PFSK-1 (cell line): ENCODE measurements around the gene MCUR1.

ENCODE experiments used
- POLR2AphosphoS5 ChIP-seq: IDR thresholded peaks from 2 replicates; pipeline ENCODE4 v1.6.1; 2012; ENCODE audit warnings: low read depth, mild to moderate bottlenecking, control low read depth, low read length, moderate library complexity
- SIN3A ChIP-seq: IDR thresholded peaks from 2 replicates; pipeline ENCODE4 v1.6.1; 2012; ENCODE audit warnings: mild to moderate bottlenecking, low read length, moderate library complexity, borderline replicate concordance; ENCODE audit not compliant: insufficient read depth
- TF ChIP-seq, protein P1 (sequence below), 2 experiments: IDR thresholded peaks; 2 replicates each; pipeline versions ENCODE4 v1.6.1 to v1.8.0; 2011 to 2012; ENCODE audit warnings: low read depth in 2 of 2, low read length in 2 of 2, control low read depth in 1 of 2, inconsistent platforms in 1 of 2, mild to moderate bottlenecking in 1 of 2, moderate library complexity in 1 of 2; ENCODE audit not compliant: insufficient read depth in 1 of 2

- no peak for TF ChIP-seq SIN3A
- TF ChIP-seq POLR2AphosphoS5: no peak
- TF ChIP-seq, protein P1, sequence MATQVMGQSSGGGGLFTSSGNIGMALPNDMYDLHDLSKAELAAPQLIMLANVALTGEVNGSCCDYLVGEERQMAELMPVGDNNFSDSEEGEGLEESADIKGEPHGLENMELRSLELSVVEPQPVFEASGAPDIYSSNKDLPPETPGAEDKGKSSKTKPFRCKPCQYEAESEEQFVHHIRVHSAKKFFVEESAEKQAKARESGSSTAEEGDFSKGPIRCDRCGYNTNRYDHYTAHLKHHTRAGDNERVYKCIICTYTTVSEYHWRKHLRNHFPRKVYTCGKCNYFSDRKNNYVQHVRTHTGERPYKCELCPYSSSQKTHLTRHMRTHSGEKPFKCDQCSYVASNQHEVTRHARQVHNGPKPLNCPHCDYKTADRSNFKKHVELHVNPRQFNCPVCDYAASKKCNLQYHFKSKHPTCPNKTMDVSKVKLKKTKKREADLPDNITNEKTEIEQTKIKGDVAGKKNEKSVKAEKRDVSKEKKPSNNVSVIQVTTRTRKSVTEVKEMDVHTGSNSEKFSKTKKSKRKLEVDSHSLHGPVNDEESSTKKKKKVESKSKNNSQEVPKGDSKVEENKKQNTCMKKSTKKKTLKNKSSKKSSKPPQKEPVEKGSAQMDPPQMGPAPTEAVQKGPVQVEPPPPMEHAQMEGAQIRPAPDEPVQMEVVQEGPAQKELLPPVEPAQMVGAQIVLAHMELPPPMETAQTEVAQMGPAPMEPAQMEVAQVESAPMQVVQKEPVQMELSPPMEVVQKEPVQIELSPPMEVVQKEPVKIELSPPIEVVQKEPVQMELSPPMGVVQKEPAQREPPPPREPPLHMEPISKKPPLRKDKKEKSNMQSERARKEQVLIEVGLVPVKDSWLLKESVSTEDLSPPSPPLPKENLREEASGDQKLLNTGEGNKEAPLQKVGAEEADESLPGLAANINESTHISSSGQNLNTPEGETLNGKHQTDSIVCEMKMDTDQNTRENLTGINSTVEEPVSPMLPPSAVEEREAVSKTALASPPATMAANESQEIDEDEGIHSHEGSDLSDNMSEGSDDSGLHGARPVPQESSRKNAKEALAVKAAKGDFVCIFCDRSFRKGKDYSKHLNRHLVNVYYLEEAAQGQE (IDR thresholded peaks at IDR 0.05; ENCODE audit: insufficient read depth in 1 of 2, low read depth in 2 of 2, low read length in 2 of 2): no peak
Measured at GRCh38 chr6:13743736-13744127, 70.6 kb downstream of the MCUR1 start.
